Neural cell (in vitro differentiated cells): ENCODE measurements around the gene LUC7L2. TPM values are rescaled to one million over a fixed set of nuclear protein-coding genes. Genes with fewer than 3 reads are reported as not detected.

Experiments used
- H2AFZ ChIP-seq: fragments of 200-600, 300-800 bp; sonication (generic), shearing (Covaris generic); 2 replicates; pipeline ENCODE4 v1.6.0; 2014; ENCODE audit warnings: low read depth, mild to moderate bottlenecking, antibody characterized with exemption, low read length, moderate library complexity
- H3F3A ChIP-seq: fragments of 200-600 bp; shearing (Covaris generic); 2 replicates; pipeline ENCODE4 v1.6.1; 2016; ENCODE audit warnings: mild to moderate bottlenecking, moderate library complexity, mixed read lengths, antibody characterized with exemption, low read length; ENCODE audit not compliant: insufficient read depth, poor library complexity, severe bottlenecking
- H3K27ac ChIP-seq: fragments of 200-600, 300-800 bp; sonication (generic), shearing (Covaris generic); 2 replicates; pipeline ENCODE4 v1.5.1; 2014; ENCODE audit warnings: mild to moderate bottlenecking, low read length, moderate library complexity
- H3K27me3 ChIP-seq: fragments of 300-800, 200-600 bp; sonication (generic), shearing (Covaris generic); 2 replicates; pipeline ENCODE4 v1.6.0; 2014; ENCODE audit warnings: mild to moderate bottlenecking, low read depth, low read length, moderate library complexity; ENCODE audit not compliant: insufficient read depth
- H3K36me3 ChIP-seq: fragments of 300-800, 200-600 bp; sonication (generic), shearing (Covaris generic); 2 replicates; pipeline ENCODE4 v1.5.1; 2014; ENCODE audit warnings: mild to moderate bottlenecking, antibody characterized with exemption, low read length, moderate library complexity; ENCODE audit not compliant: insufficient read depth
- H3K4me2 ChIP-seq: fragments of 300-800, 200-600 bp; sonication (generic), shearing (Covaris generic); 2 replicates; pipeline ENCODE4 v1.6.0; 2014; ENCODE audit warnings: mild to moderate bottlenecking, low read length
- H3K4me3 ChIP-seq: fragments of 300-800, 200-600 bp; sonication (generic), shearing (Covaris generic); 2 replicates; pipeline ENCODE4 v1.5.1; 2014; ENCODE audit warnings: mild to moderate bottlenecking, low read length, moderate library complexity
- H3K79me2 ChIP-seq: fragments of 200-600 bp; shearing (Covaris generic); replicated peaks from 2 replicates; pipeline ENCODE4 v1.6.0; 2014; ENCODE audit warnings: mild to moderate bottlenecking, low read length, moderate library complexity; ENCODE audit not compliant: insufficient read depth
- H3K9ac ChIP-seq: fragments of 300-800, 200-600 bp; sonication (generic), shearing (Covaris generic); 2 replicates; pipeline ENCODE4 v1.6.1; 2016; ENCODE audit warnings: mild to moderate bottlenecking, low read length, mixed read lengths
- H3K9me2 ChIP-seq: fragments of 200-600 bp; shearing (Covaris generic); 2 replicates; pipeline ENCODE4 v1.6.1; 2016; ENCODE audit warnings: mild to moderate bottlenecking, low read length, mixed read lengths; ENCODE audit not compliant: insufficient read depth
- H3K9me3 ChIP-seq: fragments of 200-600, 300-800 bp; sonication (generic), shearing (Covaris generic); 2 replicates; pipeline ENCODE4 v1.6.1; 2016; ENCODE audit warnings: mild to moderate bottlenecking, mixed run types, low read length, moderate library complexity, mixed read lengths
- H4K20me1 ChIP-seq: fragments of 200-600 bp; shearing (Covaris generic); 2 replicates; pipeline ENCODE4 v1.6.1; 2016; ENCODE audit warnings: mild to moderate bottlenecking, mixed run types; ENCODE audit not compliant: insufficient read depth
- EP300 ChIP-seq: fragments of 450-650 bp; conservative IDR thresholded peaks from 2 replicates; pipeline ENCODE4 v1.6.1; 2014; ENCODE audit warnings: antibody characterized with exemption, mild to moderate bottlenecking, moderate library complexity; ENCODE audit not compliant: poor library complexity, severe bottlenecking
- EZH2 ChIP-seq: fragments of 200-600, 300-800 bp; shearing (Covaris generic), sonication (generic); IDR thresholded peaks from 2 replicates; pipeline ENCODE4 v1.6.1; 2014; ENCODE audit warnings: antibody characterized with exemption, low read length, borderline replicate concordance, mild to moderate bottlenecking; ENCODE audit not compliant: insufficient read depth, poor library complexity, severe bottlenecking
- MXI1 ChIP-seq: fragments of 450-650 bp; conservative IDR thresholded peaks from 2 replicates; pipeline ENCODE4 v1.6.1; 2014; ENCODE audit warnings: antibody characterized with exemption, mild to moderate bottlenecking; ENCODE audit not compliant: poor library complexity, severe bottlenecking
- POLR2AphosphoS5 ChIP-seq: IDR thresholded peaks from 2 replicates; pipeline ENCODE4 v1.6.1; 2012
- RAD21 ChIP-seq: fragments of 450-650 bp; conservative IDR thresholded peaks from 2 replicates; pipeline ENCODE4 v1.6.1; 2014; ENCODE audit warnings: antibody characterized with exemption, mild to moderate bottlenecking, moderate library complexity
- REST ChIP-seq: IDR thresholded peaks from 2 replicates; pipeline ENCODE4 v1.6.1; 2012; ENCODE audit warnings: borderline replicate concordance
- SMC3 ChIP-seq: fragments of 450-650 bp; conservative IDR thresholded peaks from 2 replicates; pipeline ENCODE4 v1.6.1; 2014; ENCODE audit warnings: antibody characterized with exemption, mild to moderate bottlenecking, moderate library complexity; ENCODE audit not compliant: poor library complexity
- TAF1 ChIP-seq: IDR thresholded peaks from 2 replicates; pipeline ENCODE4 v1.6.1; 2012; ENCODE audit warnings: low read depth
- polyA plus RNA-seq: library from polyadenylated mRNA; depleted of rRNA; stranded (reverse); fragments of >200 nt; gene quantifications from 2 replicates; pipeline ENCODE4 v1.2.3, GENCODE V29; 2014
- TF ChIP-seq, protein P1 (sequence below): fragments of 450-650 bp; IDR thresholded peaks from 2 replicates; pipeline ENCODE4 v1.5.1; 2014; ENCODE audit warnings: antibody characterized with exemption, mild to moderate bottlenecking, moderate library complexity; ENCODE audit not compliant: poor library complexity, severe bottlenecking

The LUC7L2 gene
- polyA plus RNA-seq, 1 donor from 2014 or later, result 153 TPM

- TF ChIP-seq SMC3 (no peak), TAF1 (no peak), POLR2AphosphoS5 (no peak), EZH2 (no peak), MXI1 (no peak), REST (no peak), RAD21 (no peak), EP300 (no peak)
- TF ChIP-seq, protein P1, sequence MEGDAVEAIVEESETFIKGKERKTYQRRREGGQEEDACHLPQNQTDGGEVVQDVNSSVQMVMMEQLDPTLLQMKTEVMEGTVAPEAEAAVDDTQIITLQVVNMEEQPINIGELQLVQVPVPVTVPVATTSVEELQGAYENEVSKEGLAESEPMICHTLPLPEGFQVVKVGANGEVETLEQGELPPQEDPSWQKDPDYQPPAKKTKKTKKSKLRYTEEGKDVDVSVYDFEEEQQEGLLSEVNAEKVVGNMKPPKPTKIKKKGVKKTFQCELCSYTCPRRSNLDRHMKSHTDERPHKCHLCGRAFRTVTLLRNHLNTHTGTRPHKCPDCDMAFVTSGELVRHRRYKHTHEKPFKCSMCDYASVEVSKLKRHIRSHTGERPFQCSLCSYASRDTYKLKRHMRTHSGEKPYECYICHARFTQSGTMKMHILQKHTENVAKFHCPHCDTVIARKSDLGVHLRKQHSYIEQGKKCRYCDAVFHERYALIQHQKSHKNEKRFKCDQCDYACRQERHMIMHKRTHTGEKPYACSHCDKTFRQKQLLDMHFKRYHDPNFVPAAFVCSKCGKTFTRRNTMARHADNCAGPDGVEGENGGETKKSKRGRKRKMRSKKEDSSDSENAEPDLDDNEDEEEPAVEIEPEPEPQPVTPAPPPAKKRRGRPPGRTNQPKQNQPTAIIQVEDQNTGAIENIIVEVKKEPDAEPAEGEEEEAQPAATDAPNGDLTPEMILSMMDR, result no peak
- H2AFZ ChIP-seq, result no peak overlapping the region
- no peak overlapping the region for H3K27ac ChIP-seq
- H3K9ac ChIP-seq, result no peak overlapping the region
- H3K4me2 ChIP-seq, result no peak overlapping the region
- H3K9me2 ChIP-seq, result no peaks in the 10 kb centered on the region
- no peaks in the 10 kb centered on the region for H3K36me3 ChIP-seq
- H3K9me3 ChIP-seq, result no peaks in the 10 kb centered on the region
- H3K4me3 ChIP-seq, result no peak overlapping the region
- H3K27me3 ChIP-seq, result no peaks in the 10 kb centered on the region
- H3K79me2 ChIP-seq, result no peaks in the 10 kb centered on the region
- H4K20me1 ChIP-seq, result no peaks in the 10 kb centered on the region
- H3F3A ChIP-seq, result no peaks in the 10 kb centered on the region
These were observed 91.9 kb downstream of the LUC7L2 start for GRCh38 chr7:139451638-139452037.

- Histone ChIP-seq H3K9me2 (no peaks in the 10 kb centered on the region), H3K9ac (no peak overlapping the region), H3K9me3 (no peaks in the 10 kb centered on the region), H4K20me1 (no peaks in the 10 kb centered on the region), H3K4me3 (no peak overlapping the region), H3K27me3 (no peaks in the 10 kb centered on the region), H3K4me2 (no peak overlapping the region), H3F3A (no peaks in the 10 kb centered on the region), H3K79me2 (no peaks in the 10 kb centered on the region), H3K27ac (no peak overlapping the region), H2AFZ (no peak overlapping the region), H3K36me3 (no peaks in the 10 kb centered on the region)
- TF ChIP-seq RAD21 (no peak), REST (no peak), EP300 (no peak), SMC3 (no peak), MXI1 (no peak), POLR2AphosphoS5 (no peak), TAF1 (no peak), EZH2 (no peak)
- TF ChIP-seq, protein P1, result no peak
These were observed 93.4 kb downstream of the LUC7L2 start for GRCh38 chr7:139452958-139453672.
